Measurements from ENCODE around the gene TTLL3.

DNA sequence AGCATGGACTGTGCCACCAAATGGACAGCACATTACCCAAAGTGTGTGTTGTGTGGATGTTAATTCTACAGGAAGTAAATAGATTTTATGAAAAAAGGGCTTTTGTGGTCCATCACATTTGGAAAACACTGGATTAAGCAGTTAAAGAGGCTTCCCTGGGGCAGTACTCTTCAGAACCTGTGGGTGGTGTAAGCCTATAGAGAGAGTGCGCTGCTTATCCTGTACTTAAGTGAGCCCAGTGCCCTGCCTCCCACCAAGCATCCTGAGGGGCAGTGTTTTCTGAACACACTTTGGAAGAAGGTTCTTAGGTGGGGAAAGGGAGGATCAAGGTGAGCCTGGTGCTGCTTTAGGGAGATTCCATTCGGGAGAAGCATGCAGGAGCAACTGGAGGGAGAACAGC, 10.9 kb downstream of the TTLL3 start:
- TF ChIP-seq, protein P1, sequence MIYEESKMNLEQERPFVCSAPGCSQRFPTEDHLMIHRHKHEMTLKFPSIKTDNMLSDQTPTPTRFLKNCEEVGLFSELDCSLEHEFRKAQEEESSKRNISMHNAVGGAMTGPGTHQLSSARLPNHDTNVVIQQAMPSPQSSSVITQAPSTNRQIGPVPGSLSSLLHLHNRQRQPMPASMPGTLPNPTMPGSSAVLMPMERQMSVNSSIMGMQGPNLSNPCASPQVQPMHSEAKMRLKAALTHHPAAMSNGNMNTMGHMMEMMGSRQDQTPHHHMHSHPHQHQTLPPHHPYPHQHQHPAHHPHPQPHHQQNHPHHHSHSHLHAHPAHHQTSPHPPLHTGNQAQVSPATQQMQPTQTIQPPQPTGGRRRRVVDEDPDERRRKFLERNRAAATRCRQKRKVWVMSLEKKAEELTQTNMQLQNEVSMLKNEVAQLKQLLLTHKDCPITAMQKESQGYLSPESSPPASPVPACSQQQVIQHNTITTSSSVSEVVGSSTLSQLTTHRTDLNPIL (CRISPR knock-in tag; IDR thresholded peaks at IDR 0.05; ENCODE audit: low read depth): no peak
- TF ChIP-seq PATZ1 (CRISPR knock-in tag; IDR thresholded peaks at IDR 0.05; ENCODE audit: borderline replicate concordance) (no peak), ESRRG (CRISPR knock-in tag; IDR thresholded peaks at IDR 0.05) (no peak)
